ENCODE data around the gene SIMC1.

DNA sequence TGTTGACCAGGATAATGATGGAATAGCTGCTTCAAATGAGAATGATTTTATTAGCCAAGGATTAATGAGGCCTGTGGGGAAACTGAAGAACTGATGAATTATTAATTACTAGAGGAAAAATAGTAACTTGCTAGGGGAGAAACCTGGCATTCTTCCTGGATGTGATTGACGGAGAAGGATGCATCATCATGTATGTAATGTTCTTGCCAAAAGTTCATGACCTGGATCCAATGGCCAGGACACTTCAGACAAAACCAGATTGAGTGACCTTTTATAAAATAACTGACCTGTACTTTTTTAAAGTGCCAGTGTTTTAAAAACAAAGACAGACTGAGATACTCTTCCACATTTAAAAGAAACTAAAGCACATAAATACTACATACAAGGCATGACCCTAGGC, 99.7 kb downstream of the SIMC1 start:
- TF ChIP-seq, protein P1, sequence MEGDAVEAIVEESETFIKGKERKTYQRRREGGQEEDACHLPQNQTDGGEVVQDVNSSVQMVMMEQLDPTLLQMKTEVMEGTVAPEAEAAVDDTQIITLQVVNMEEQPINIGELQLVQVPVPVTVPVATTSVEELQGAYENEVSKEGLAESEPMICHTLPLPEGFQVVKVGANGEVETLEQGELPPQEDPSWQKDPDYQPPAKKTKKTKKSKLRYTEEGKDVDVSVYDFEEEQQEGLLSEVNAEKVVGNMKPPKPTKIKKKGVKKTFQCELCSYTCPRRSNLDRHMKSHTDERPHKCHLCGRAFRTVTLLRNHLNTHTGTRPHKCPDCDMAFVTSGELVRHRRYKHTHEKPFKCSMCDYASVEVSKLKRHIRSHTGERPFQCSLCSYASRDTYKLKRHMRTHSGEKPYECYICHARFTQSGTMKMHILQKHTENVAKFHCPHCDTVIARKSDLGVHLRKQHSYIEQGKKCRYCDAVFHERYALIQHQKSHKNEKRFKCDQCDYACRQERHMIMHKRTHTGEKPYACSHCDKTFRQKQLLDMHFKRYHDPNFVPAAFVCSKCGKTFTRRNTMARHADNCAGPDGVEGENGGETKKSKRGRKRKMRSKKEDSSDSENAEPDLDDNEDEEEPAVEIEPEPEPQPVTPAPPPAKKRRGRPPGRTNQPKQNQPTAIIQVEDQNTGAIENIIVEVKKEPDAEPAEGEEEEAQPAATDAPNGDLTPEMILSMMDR (IDR thresholded peaks at IDR 0.05), result no peak
- no peak for TF ChIP-seq POLR2A (IDR thresholded peaks at IDR 0.05)
- no peak for TF ChIP-seq POLR2AphosphoS5 (IDR thresholded peaks at IDR 0.05)

Measured in prostate gland (tissue), 2 donors.